ENCODE measurements around the gene MBD5.
A peak's percentile ranks its signal among the peaks of the same experiment; 100 is the strongest.

Gene MBD5

GRCh38 chr2:148531669-148532428, 511.0 kb downstream of the MBD5 start:
- TF ChIP-seq CTCF (IDR thresholded peaks at IDR 0.05; ENCODE audit: low read depth, low read length), result no peak
- no peak overlapping the region for H3K4me3 ChIP-seq (replicated peaks in 1 of 2; ENCODE audit: low read depth in 2 of 2, low read length in 2 of 2)
- DNase-seq (ENCODE audit: low read depth in 2 of 2), result peak in 1 of 2 donors; percentile 15

GRCh38 chr2:148533004-148533403, 512.1 kb downstream of the MBD5 start:
- no peak for TF ChIP-seq CTCF (IDR thresholded peaks at IDR 0.05; ENCODE audit: low read depth, low read length)
- no peak for DNase-seq (ENCODE audit: low read depth in 2 of 2)
- H3K4me3 ChIP-seq (replicated peaks in 1 of 2; ENCODE audit: low read depth in 2 of 2, low read length in 2 of 2), result no peak overlapping the region

- no peak overlapping the region for H3K4me3 ChIP-seq (replicated peaks in 1 of 2; ENCODE audit: low read depth in 2 of 2, low read length in 2 of 2)
- TF ChIP-seq CTCF (IDR thresholded peaks at IDR 0.05; ENCODE audit: low read depth, low read length), result no peak
- DNase-seq (ENCODE audit: low read depth in 2 of 2), result no peak
Measured at GRCh38 chr2:148533685-148534084, 512.8 kb downstream of the MBD5 start.

- peak in 1 of 2 donors; percentile 47 for DNase-seq (ENCODE audit: low read depth in 2 of 2)
- TF ChIP-seq CTCF (IDR thresholded peaks at IDR 0.05; ENCODE audit: low read depth, low read length), result no peak
- no peak overlapping the region for H3K4me3 ChIP-seq (replicated peaks in 1 of 2; ENCODE audit: low read depth in 2 of 2, low read length in 2 of 2)
Measured at GRCh38 chr2:148534416-148535204, 513.7 kb downstream of the MBD5 start.

- no peak overlapping the region for H3K4me3 ChIP-seq (replicated peaks in 1 of 2; ENCODE audit: low read depth in 2 of 2, low read length in 2 of 2)
- no peak for DNase-seq (ENCODE audit: low read depth in 2 of 2)
- no peak for TF ChIP-seq CTCF (IDR thresholded peaks at IDR 0.05; ENCODE audit: low read depth, low read length)
Measured at GRCh38 chr2:148538375-148538774, 517.5 kb downstream of the MBD5 start.

- no peak overlapping the region for H3K4me3 ChIP-seq (replicated peaks in 1 of 2; ENCODE audit: low read depth in 2 of 2, low read length in 2 of 2)
- TF ChIP-seq CTCF (IDR thresholded peaks at IDR 0.05; ENCODE audit: low read depth, low read length), result no peak
- no peak for DNase-seq (ENCODE audit: low read depth in 2 of 2)
Measured at GRCh38 chr2:148540022-148540421, 519.1 kb downstream of the MBD5 start.

Measured in cardiac fibroblast (primary cell).